Activated CD4-positive, alpha-beta T cell treated with anti-CD3 and anti-CD28 coated beads for 48 hours (primary cell): ENCODE results near the gene SYT15.
A peak's percentile ranks its signal among the peaks of the same experiment; 100 is the strongest.
"Not testable (repeated sequence)": the region's sequence is repeated elsewhere in the genome, so short reads cannot be mapped to it uniquely, and the experiment has no call there.

ENCODE experiments used
- DNase-seq: peaks from one replicate; pipeline ENCODE4 v3.0.0-alpha.2; 2020

The SYT15 gene

DNA sequence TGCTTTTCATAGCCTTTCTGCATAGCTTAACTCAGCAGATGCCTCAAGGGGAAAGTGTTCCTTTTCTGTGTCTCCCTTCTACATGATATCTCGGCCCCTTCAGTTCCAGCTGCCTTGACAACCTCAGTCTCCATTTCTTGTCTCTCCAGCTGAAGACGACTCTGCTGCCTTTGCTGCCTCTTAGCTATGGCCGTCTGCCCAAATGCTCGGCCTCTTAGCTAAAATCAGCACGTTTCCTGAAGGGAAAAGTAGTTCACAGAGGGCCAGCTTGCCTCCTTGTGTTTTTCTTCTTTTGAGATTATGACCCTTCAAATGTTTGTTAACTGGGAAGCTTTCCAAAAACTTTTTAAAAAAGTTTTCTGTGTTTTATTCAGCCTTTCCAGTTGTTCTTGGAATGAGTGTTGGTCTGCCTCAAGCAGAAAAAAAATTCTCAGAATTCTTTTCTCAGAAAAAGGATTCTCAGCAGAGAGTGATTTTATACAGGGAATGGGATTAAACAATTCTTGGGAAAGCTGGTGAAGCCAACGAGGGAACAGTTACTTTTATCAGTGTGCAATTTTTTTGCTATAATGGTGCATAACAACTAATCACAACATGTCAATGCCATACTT lies 15.6 kb downstream of the SYT15 start:
- not testable (repeated sequence) for DNase-seq

DNA sequence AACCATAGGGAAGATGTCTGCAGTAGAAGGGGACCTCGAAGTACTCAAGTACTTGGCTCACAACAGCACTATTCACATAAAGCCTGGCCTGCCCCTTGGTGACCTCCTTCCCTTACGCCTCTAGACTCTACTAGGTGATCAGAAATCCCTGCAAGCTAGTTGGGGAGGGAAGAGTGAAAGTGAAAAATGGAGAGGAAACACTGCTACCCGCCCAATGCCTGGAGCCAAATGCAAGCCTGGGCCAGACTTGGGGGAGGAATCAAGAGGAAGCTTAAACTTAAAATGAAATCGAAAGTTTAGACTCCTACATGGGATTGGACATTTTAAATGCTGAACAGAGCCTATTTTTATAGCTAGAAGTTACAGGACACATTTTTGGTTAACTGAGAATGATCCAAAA lies 17.6 kb downstream of the SYT15 start:
- DNase-seq = not testable (repeated sequence)

DNA sequence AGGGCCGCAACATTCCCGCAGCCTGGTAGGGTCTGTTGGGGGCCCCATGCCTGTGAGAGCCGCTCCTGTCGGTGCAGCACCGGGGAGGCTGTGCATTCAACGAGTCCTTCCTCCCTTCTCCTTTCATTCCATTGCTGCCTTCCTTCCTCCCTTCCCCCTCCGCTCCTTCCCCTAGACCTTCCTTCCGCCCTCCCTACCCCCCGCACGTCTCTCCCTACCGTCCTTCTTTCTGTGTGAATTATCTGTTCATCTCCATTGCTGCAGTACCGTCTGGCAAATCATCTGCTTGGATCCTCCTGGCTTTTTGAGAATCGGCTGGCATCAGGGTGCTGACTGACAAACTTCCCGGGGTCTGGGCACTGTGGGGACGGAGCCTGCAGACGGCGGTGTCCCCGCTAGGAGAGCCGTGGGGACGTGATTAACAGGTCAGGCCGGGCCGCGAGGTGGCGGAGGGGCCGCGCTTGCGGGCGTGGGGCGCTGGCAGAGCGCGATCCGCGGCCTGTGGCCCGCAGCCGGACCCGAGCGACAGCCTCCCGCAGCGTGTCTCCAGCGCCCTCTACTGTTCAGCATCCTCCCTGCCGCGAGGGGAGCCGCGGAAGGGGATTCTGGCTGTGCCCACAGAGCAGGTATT lies 18.8 kb downstream of the SYT15 start:
- DNase-seq = peak; percentile 13

DNA sequence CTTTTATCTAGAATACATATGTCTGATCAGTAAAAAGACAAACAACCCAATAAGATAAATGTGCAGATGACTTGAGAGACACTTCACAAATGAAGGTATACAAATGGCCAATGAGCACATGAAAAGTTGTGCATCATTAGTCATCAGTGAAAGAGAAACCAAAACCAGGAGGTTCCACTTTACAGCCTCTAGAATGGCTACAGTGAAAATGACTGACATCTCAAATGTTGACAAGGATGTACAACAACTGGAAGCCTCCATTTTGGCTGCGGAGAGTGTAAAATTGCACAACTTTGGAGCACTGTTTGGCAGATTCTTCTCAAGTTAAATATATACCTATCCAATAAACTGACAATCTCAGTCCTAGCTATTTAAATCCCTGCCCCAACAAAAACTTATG lies 21.6 kb downstream of the SYT15 start:
- peak; percentile 11 for DNase-seq

DNA sequence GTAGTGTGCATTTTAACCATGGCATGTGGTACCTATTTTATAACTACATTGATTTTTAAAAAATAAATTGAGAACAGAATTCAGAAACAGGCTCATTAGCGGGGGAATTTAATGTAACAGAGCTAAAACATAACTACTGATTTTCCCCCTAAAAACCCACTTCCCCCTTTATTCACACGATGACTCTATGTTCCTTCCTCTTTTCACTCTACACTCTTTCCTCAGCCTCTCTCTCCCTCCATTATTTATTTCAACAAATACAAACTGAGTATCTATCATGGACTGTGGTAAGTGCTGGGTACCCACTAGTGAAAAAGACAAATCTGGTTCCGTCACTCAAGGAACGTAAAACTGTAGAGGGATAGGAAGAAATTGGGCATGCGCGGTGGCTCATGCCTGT lies 36.6 kb downstream of the SYT15 start:
- not testable (repeated sequence) for DNase-seq

DNA sequence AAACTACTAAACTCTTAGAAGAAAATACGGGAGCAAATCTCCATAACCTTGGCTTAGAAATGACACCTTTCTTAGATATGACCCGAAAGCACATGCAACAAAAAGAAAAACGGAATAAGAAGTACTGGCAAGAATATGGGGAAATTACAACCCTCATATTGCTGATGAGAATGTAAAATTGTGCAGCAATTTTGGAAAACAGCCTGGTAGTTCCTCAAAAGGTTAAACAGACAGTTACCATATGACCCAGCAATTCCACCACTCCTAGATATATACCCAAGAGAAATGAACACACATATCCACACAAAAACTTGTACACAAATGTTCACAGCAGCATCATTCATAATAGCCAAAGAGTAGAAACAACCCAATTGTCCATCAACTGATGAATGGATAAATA lies 37.3 kb downstream of the SYT15 start:
- not testable (repeated sequence) for DNase-seq

DNA sequence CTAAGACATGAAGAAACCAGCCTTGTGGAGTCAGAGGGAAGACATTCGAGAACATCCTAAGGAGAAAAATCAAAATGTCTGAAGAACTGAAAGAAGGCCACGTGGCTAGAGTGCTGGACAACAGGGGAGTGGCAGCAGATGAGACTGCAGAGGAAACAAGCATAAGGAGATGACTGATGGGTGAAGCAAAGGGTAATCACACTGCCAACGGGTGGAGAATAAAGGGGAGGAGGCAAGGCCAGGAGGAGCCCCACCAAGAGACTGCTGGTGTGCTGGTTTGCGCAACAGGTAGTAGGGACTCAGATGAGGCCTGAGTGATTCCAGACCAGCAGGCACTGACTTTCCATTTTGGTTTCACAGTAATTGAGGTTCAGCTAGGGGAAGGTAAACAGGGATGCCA lies 38.2 kb downstream of the SYT15 start:
- DNase-seq = not testable (repeated sequence)

DNA sequence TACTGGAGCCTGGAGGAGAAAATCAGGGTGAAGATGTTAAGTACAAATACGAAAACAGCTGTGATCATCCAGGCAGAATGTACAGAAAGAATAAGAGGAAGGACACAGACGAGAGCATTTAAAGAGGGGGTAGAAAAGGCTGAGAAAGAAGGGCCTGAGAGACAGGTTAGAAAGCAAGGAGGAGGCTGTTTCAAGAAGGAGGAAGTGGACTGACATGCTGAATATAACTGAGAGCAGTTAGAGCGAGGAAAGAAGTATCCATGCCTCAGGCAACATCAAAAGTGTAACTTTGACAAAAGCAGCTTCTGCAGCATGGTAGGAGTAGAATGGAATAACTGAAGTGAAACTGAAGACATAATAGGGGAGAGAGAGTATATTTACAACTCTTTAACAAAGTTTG lies 39.0 kb downstream of the SYT15 start:
- DNase-seq = not testable (repeated sequence)

DNA sequence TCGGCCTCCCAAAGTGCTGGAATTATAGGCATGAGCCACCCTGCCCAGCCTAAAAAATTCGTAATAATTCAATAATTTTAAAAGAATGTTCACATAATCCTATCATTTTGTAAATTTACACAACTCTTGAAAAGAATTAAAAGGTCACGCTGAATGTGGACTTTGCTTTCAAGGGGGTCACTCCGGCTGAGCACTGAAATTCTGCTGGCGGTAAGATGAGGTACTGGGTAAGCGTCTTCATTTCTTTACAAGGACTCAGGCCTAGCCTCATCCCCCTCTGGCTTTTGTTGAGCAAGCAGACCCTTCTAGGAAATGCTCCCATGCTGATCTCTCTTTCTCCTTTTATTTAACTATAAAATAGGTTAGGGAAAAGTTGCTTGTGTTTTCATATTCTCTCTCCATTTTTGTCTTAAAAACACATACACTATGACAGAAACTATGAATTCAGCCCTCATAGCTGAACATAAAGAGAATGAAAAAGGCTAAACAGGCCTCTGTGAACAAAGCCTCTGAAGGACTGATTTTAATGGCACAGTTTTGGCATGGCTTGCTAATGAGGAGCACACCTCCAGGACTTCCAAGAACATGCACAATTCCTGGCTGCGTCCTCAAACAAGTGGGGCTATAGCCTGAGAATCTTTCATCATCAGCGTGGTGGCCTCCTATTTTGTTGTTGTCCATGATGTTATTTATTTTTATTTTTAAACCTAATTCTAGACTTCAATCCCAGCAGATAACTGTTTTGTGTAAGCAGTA lies 45.1 kb downstream of the SYT15 start:
- not testable (repeated sequence) for DNase-seq

DNA sequence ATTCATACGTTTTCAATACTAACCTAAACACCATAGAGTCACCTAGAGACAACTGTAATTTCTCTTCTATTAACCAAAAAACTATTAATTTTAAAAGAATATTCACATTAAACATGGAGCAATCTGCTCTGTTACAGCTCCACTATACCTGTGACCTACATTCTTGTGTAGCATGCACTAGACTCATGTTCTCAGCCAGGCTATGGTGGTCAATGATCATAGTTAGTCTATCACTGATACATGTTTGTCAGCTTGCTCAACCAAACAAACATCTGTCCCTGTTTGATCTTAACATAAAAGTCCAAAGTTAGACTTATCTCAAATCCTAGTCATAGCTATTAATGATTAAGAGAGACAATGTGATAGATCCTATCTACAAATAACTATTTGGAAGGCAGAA lies 50.9 kb downstream of the SYT15 start:
- not testable (repeated sequence) for DNase-seq

DNA sequence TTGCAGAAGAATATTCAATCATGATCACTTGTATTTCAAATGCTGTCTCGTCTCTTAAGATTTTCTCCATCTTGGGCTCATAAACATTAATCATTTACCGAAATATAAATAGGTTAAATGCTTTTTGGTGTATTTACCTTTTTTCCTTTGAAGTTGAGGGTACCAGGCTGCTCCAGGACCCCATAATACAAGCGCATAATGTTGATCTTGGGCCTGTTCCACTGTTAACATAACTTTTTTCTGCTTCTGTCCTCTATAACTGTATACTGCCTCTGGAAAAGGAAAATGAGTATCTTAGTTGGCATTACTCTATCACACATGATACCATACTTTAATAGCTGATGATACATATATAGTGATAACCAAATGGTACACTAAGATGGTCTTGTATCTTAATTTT lies 51.9 kb downstream of the SYT15 start:
- DNase-seq = not testable (repeated sequence)

DNA sequence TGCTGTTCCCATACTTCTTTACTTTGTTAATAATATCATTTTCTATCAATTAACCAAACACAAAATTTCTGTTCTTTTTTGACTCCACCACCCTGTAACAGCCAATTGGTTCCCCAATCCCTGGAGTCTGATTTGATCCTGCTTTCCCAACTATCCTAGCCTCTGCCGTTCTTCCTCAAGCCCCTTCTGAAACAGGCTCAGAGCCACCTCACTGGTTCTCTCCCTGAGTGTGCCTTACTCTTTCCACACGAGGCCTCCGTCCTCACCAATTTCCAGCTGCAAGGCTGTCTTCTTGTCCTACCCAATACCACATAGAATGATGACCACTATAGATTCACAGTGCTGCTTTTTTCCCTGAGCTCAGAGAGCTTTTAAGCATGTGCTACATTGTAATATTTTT lies 52.8 kb downstream of the SYT15 start:
- DNase-seq = not testable (repeated sequence)

DNA sequence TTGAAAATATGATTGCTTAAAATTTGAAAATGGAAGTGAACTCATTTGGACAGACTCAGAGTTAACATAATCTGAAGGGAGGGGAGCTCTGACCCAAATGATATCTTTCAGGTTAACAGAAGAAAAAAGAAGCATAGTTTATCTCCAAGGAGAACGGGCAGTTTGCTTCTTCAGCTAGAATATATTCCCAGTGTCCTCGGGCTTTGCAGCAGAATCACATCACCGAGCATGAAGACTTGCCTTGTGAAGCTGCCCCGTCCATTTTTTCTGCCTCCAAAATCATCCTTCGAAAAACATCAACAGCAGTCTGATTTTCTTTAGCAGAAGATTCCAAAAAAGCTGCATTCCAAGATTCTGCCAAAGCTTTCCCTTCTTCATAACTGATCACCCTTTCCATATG lies 55.8 kb downstream of the SYT15 start:
- not testable (repeated sequence) for DNase-seq

DNA sequence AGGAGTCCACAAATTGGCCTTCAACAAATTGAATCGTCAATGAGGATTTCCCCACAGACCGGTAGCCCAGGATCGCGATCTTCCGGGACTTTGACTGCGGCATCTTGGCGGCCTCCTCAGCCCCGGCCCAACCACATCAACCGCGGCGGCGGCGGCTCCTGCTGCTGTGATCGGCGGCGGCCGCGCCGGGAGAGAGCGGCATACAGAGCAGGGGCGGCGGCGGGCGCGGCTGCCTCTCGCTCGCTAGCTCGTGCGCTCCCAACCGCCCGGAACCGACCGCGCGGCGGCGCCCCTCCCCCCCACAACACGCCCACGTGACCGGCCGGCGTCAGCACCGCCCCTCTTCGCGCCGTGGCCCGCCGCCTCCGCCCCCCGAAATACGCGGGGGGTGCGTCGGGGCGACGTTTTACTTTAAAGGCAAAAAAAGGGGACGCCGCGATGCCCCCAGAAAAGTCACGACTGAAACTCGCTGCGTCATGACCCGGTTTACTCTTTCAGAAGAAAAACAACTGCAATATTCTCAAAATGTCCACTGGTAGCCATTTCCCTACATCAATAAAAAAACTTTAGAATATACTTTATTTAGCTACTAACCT lies 56.5 kb downstream of the SYT15 start:
- DNase-seq = not testable (repeated sequence)

DNA sequence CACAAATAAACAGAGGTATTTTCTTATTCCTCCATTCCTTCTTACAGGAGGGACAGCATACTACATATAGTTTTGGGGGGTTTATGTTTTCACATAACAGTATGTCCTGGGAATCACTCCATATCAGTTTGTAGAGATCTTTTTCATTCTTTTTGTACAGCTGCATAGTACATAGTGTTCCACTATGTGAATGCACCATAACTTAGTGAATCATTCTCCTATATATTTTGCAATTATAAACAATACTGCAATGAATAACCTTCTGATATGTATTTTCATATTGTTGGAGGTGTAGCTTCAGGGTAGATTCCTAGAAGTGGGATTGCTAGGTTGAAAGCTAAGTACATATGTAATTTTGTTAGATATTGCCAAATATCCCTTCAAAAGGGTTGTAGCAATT lies 61.1 kb downstream of the SYT15 start:
- DNase-seq = not testable (repeated sequence)
